ENCODE data around the gene CAMTA1. TPM values are rescaled to one million over a fixed set of nuclear protein-coding genes. Genes with fewer than 3 reads are reported as not detected.

Gene CAMTA1
- total RNA-seq, 1 experiment from 2014 or later = 50.3 TPM

GRCh38 chr1:7252411-7253117 lies 467.3 kb downstream of the CAMTA1 start:
- no peaks in the 10 kb centered on the region for H3K9me3 Mint-ChIP-seq (ENCODE audit: low read depth, unreplicated experiment)
- intact Hi-C loops (cut with micrococcal nuclease; ENCODE audit: unreplicated experiment) = no loop called here
- H3K36me3 Mint-ChIP-seq (ENCODE audit: insufficient read depth, unreplicated experiment) = no peaks in the 10 kb centered on the region
- BruUV-seq (replicated peaks) = no TSS peak
- DNase-seq = no peak
- H3K27ac Mint-ChIP-seq (ENCODE audit: unreplicated experiment) = no peak overlapping the region
- H3K27me3 Mint-ChIP-seq (ENCODE audit: unreplicated experiment) = peaks cover 19% of the 10 kb centered on the region
- peaks cover 9% of the 10 kb centered on the region for H3K4me1 Mint-ChIP-seq (ENCODE audit: low read depth, unreplicated experiment)
- no peak overlapping the region for H3K4me3 Mint-ChIP-seq (ENCODE audit: low read depth, unreplicated experiment)
- CTCF ChIA-PET = no interaction called here
- no peak for TF ChIP-seq CTCF (IDR thresholded peaks at IDR 0.05; ENCODE audit: unreplicated experiment)

- Mint-ChIP-seq H3K27me3 (ENCODE audit: unreplicated experiment) (peaks cover 13% of the 10 kb centered on the region), H3K36me3 (ENCODE audit: insufficient read depth, unreplicated experiment) (no peaks in the 10 kb centered on the region), H3K27ac (ENCODE audit: unreplicated experiment) (no peak overlapping the region), H3K4me3 (ENCODE audit: low read depth, unreplicated experiment) (no peak overlapping the region), H3K9me3 (ENCODE audit: low read depth, unreplicated experiment) (no peaks in the 10 kb centered on the region), H3K4me1 (ENCODE audit: low read depth, unreplicated experiment) (peaks cover 9% of the 10 kb centered on the region)
- no peak for DNase-seq
- BruUV-seq (replicated peaks) = no TSS peak
- no peak for TF ChIP-seq CTCF (IDR thresholded peaks at IDR 0.05; ENCODE audit: unreplicated experiment)
- intact Hi-C loops (cut with micrococcal nuclease; ENCODE audit: unreplicated experiment) = no loop called here
- CTCF ChIA-PET = no interaction called here
Observed at GRCh38 chr1:7253118-7253480, 467.8 kb downstream of the CAMTA1 start.

- BruUV-seq (replicated peaks) = no TSS peak
- Mint-ChIP-seq H3K9me3 (ENCODE audit: low read depth, unreplicated experiment) (no peaks in the 10 kb centered on the region), H3K4me3 (ENCODE audit: low read depth, unreplicated experiment) (no peak overlapping the region), H3K4me1 (ENCODE audit: low read depth, unreplicated experiment) (peaks cover 9% of the 10 kb centered on the region), H3K27ac (ENCODE audit: unreplicated experiment) (no peak overlapping the region), H3K36me3 (ENCODE audit: insufficient read depth, unreplicated experiment) (no peaks in the 10 kb centered on the region), H3K27me3 (ENCODE audit: unreplicated experiment) (peaks cover 3% of the 10 kb centered on the region)
- intact Hi-C loops (cut with micrococcal nuclease; ENCODE audit: unreplicated experiment) = no loop called here
- TF ChIP-seq CTCF (IDR thresholded peaks at IDR 0.05; ENCODE audit: unreplicated experiment) = no peak
- CTCF ChIA-PET = no interaction called here
- no peak for DNase-seq
Observed at GRCh38 chr1:7253988-7254587, 468.8 kb downstream of the CAMTA1 start.

- no peak for TF ChIP-seq CTCF (IDR thresholded peaks at IDR 0.05; ENCODE audit: unreplicated experiment)
- H3K4me3 Mint-ChIP-seq (ENCODE audit: low read depth, unreplicated experiment) = no peak overlapping the region
- H3K27me3 Mint-ChIP-seq (ENCODE audit: unreplicated experiment) = no peaks in the 10 kb centered on the region
- no peaks in the 10 kb centered on the region for H3K9me3 Mint-ChIP-seq (ENCODE audit: low read depth, unreplicated experiment)
- H3K4me1 Mint-ChIP-seq (ENCODE audit: low read depth, unreplicated experiment) = peaks cover 9% of the 10 kb centered on the region
- DNase-seq = no peak
- H3K36me3 Mint-ChIP-seq (ENCODE audit: insufficient read depth, unreplicated experiment) = no peaks in the 10 kb centered on the region
- H3K27ac Mint-ChIP-seq (ENCODE audit: unreplicated experiment) = no peak overlapping the region
- no TSS peak for BruUV-seq (replicated peaks)
- intact Hi-C loops (cut with micrococcal nuclease; ENCODE audit: unreplicated experiment) = no loop called here
- CTCF ChIA-PET = no interaction called here
Observed at GRCh38 chr1:7255303-7256058, 470.2 kb downstream of the CAMTA1 start.
